Coronary artery (tissue), 2 donors: ENCODE measurements around the gene RNF141.

ENCODE experiments used
- DNase-seq: peaks from one replicate; pipeline ENCODE4 v3.0.0-alpha.2; 2017; ENCODE audit warnings: low spot score
- H3K27ac ChIP-seq, 2 donors: fragments of 200-600 bp; sonication (generic); one replicate each; pipeline ENCODE4 v1.5.1; 2016 to 2019
- H3K4me3 ChIP-seq: fragments of 200-600 bp; sonication (generic); 2 replicates; pipeline ENCODE4 v1.5.1; 2016; ENCODE audit warnings: mild to moderate bottlenecking, moderate library complexity
- CTCF ChIP-seq: fragments of 200-600 bp; sonication (generic); IDR thresholded peaks from one replicate; pipeline ENCODE4 v1.5.1; 2019; ENCODE audit warnings: antibody characterized with exemption

The RNF141 gene

GRCh38 chr11:10581481-10582019, 40.6 kb upstream of the RNF141 start:
- peak overlapping the region; percentile 26 to 71 for H3K27ac ChIP-seq
- TF ChIP-seq CTCF, result no peak
- H3K4me3 ChIP-seq, result no peak overlapping the region
- no peak for DNase-seq

- no peak for DNase-seq
- no peak for TF ChIP-seq CTCF
- H3K27ac ChIP-seq, result peak overlapping the region; percentile 26 to 71
- H3K4me3 ChIP-seq, result no peak overlapping the region
Measured at GRCh38 chr11:10580623-10581022, 39.6 kb upstream of the RNF141 start.

- Histone ChIP-seq H3K27ac (peak overlapping the region; percentile 24 to 26), H3K4me3 (no peak overlapping the region)
- DNase-seq, result no peak
- TF ChIP-seq CTCF, result no peak
Measured at GRCh38 chr11:10579700-10580099, 38.7 kb upstream of the RNF141 start.

GRCh38 chr11:10576035-10576398, 35.0 kb upstream of the RNF141 start:
- H3K27ac ChIP-seq, result peak overlapping the region in 1 of 2 donors; percentile 43
- DNase-seq, result no peak
- no peak overlapping the region for H3K4me3 ChIP-seq
- no peak for TF ChIP-seq CTCF

- no peak for DNase-seq
- TF ChIP-seq CTCF, result no peak
- Histone ChIP-seq H3K27ac (peak overlapping the region in 1 of 2 donors; percentile 43), H3K4me3 (no peak overlapping the region)
Measured at GRCh38 chr11:10575346-10576034, 34.5 kb upstream of the RNF141 start.

- DNase-seq, result no peak
- TF ChIP-seq CTCF, result no peak
- no peak overlapping the region for H3K4me3 ChIP-seq
- H3K27ac ChIP-seq, result peak overlapping the region; percentile 51 to 68
Measured at GRCh38 chr11:10573556-10573955, 32.6 kb upstream of the RNF141 start.

- no peak for TF ChIP-seq CTCF
- H3K27ac ChIP-seq, result peak overlapping the region; percentile 51 to 68
- H3K4me3 ChIP-seq, result no peak overlapping the region
- DNase-seq, result no peak
Measured at GRCh38 chr11:10573028-10573427, 32.0 kb upstream of the RNF141 start.
